Measurements from ENCODE around the gene RABGAP1L. TPM values are rescaled to one million over a fixed set of nuclear protein-coding genes. Genes with fewer than 3 reads are reported as not detected.

The RABGAP1L gene
- total RNA-seq, 4 donors from 2014 or later: 38.8 to 54.7 (median 50.5) TPM

DNA sequence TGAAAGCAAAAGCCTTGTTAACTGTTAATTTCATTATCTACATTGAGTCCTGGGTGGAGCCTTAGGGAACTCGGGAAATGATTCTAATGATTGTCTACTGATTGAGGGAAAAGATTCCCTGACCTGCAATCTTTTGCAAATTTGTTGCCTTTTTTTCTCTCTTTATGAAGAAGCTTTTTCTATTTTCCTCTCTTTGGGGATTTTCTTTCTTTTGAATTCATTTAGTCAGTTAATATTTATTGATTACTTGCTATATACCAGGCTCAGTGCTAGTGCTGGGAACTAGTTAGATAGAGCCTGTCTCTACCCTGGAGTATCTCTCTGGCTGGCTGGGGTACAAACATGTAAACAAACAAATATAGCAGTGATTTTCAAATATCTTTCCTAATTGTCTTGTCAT, 769.2 kb downstream of the RABGAP1L start:
- TF ChIP-seq, protein P1, sequence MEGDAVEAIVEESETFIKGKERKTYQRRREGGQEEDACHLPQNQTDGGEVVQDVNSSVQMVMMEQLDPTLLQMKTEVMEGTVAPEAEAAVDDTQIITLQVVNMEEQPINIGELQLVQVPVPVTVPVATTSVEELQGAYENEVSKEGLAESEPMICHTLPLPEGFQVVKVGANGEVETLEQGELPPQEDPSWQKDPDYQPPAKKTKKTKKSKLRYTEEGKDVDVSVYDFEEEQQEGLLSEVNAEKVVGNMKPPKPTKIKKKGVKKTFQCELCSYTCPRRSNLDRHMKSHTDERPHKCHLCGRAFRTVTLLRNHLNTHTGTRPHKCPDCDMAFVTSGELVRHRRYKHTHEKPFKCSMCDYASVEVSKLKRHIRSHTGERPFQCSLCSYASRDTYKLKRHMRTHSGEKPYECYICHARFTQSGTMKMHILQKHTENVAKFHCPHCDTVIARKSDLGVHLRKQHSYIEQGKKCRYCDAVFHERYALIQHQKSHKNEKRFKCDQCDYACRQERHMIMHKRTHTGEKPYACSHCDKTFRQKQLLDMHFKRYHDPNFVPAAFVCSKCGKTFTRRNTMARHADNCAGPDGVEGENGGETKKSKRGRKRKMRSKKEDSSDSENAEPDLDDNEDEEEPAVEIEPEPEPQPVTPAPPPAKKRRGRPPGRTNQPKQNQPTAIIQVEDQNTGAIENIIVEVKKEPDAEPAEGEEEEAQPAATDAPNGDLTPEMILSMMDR (IDR thresholded peaks at IDR 0.05): no peak
- no peak for TF ChIP-seq POLR2A (IDR thresholded peaks at IDR 0.05)
- 78 to 89% methylated on average over 1 of the region's 1 CpG for WGBS, 2 donors
- no peak overlapping the region for H3K4me3 ChIP-seq (ENCODE audit: low read depth, poor library complexity, severe bottlenecking)
- intact Hi-C loops (cut with DNase I; ENCODE audit: low total_unique reads): no loop called here
- DNase-seq (ENCODE audit: low spot score in 2 of 2): no peak

DNA sequence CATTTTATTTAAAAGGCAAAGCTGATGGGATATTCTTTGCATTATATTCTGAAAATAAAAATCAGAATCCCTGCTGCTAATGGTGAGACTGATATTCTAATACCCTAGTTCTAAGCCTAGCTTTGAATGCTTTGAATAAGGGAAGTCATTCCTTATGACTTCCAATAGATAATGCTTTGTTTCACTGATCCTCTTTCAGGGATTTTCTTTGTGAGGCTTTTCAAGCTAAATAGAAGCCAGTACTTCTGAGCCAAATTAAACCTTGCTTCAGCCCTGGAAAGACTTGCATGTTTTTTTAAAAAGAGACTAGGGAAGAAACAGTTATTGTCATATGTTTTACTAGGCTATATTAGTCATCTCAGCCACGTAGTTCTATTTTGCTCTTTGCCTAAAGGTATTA, 771.9 kb downstream of the RABGAP1L start:
- DNase-seq (ENCODE audit: low spot score in 2 of 2): no peak
- H3K4me3 ChIP-seq (ENCODE audit: low read depth, poor library complexity, severe bottlenecking): no peak overlapping the region
- no peak for TF ChIP-seq POLR2A (IDR thresholded peaks at IDR 0.05)
- TF ChIP-seq, protein P1 (IDR thresholded peaks at IDR 0.05): no peak
- intact Hi-C loops (cut with DNase I; ENCODE audit: low total_unique reads): no loop called here
- 11 to 15% methylated on average over 1 of the region's 1 CpG for WGBS, 2 donors

DNA sequence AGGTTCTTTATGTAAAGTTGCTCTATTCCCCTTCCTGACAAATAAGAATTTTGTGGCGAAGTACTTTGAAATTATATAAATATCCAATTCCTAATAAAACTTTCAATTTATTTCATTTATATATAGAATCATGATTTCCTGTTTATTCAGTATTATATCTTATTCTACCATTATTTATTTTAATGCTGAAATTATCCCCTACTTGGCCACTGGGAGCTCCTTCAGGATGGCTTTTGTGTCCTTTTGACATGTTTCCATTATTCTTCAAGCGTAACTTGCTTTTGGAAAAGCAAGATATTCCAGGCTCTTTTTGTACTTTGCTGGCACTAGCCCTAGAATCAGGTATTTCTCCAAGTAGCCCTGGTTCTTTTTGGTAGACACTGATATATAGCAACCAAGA, 773.3 kb downstream of the RABGAP1L start:
- intact Hi-C loops (cut with DNase I; ENCODE audit: low total_unique reads): no loop called here

DNA sequence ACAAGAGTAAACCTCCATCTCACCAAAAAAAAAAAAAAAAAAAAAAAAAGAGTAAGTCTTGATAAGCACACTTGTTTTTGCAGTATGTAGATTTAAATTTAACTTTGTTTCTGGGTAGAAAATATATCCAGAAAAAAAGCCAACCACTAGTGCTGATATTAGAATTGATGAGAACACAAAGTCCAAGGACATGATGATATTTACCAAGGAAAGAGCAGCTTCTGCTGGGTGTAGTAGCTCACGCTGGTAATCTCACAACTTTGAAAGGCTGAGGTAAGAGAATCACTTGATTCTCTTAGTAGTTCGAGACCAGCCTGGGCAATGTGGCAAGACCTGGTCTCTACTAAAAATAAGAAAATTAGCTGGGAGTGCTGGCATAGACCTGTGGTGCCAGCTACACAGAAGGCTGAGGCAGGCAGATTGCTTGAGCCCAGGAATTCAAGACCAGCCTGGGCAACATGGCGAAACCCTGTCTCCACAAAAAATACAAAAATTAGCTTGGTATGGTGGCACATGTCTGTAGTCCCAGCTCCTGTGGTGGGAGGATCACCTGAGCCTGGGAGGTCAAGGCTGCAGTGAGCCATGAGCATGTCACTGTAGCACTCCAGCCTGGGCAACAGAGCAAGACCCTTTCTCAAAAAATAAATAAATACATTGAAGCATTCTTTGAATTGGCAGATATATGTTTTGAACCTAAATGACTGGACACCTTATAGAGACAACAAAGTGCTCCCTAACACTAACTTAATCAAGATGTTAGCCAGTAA, 776.8 kb downstream of the RABGAP1L start:
- no peak for DNase-seq (ENCODE audit: low spot score in 2 of 2)
- no peak for TF ChIP-seq POLR2A (IDR thresholded peaks at IDR 0.05)
- TF ChIP-seq, protein P1 (IDR thresholded peaks at IDR 0.05): no peak
- intact Hi-C loops (cut with DNase I; ENCODE audit: low total_unique reads): no loop called here
- no peak overlapping the region for H3K4me3 ChIP-seq (ENCODE audit: low read depth, poor library complexity, severe bottlenecking)
- WGBS, 2 donors: 97% methylated on average over 3 of the region's 3 CpGs

More for the DNA sequence above, 773.3 kb downstream of the RABGAP1L start:
- no peak overlapping the region for H3K4me3 ChIP-seq (ENCODE audit: low read depth, poor library complexity, severe bottlenecking)
- no peak for DNase-seq (ENCODE audit: low spot score in 2 of 2)
- TF ChIP-seq POLR2A (IDR thresholded peaks at IDR 0.05): no peak
- TF ChIP-seq, protein P1 (IDR thresholded peaks at IDR 0.05): no peak
- WGBS, 2 donors: 97 to 98% methylated on average over 2 of the region's 2 CpGs

DNA sequence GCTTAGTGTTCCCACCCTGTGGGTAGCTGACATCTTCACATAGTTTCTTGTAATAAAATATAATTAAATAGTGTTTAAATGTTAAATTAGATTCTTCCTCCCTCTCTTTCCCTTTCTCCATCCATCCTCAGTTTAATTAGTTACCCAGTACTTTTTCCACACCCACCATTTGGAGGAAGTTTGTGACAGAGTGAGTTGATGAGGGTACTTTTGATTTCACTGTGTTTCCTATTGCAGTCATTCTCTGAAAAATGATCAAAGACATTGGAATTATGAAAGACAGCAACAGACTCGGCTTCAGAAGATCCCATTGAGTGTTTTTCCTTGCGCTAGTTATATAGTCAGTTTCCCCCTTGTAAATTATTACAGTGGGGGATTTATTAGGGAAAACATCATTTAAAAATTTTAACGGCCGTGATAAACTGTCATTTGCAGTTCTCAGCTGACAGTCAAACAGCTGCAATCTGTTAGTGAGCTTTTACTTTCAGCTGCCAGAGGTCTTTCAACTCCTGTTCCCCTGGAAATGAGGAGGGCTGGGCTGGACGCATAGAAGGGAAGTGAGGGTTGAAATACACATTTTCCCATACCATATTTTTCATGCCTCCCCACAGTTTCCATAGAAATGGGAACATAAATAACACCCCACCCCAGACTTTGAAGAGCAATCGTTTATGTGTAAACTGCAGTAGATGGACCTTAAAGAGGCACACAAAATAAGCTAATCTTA, 779.1 kb downstream of the RABGAP1L start:
- 35 to 44% methylated on average over 6 of the region's 6 CpGs for WGBS, 2 donors
- DNase-seq (ENCODE audit: low spot score in 2 of 2): no peak
- H3K4me3 ChIP-seq (ENCODE audit: low read depth, poor library complexity, severe bottlenecking): no peak overlapping the region
- intact Hi-C loops (cut with DNase I; ENCODE audit: low total_unique reads): no loop called here
- no peak for TF ChIP-seq POLR2A (IDR thresholded peaks at IDR 0.05)
- TF ChIP-seq, protein P1 (IDR thresholded peaks at IDR 0.05): no peak

All from lower leg skin (tissue), 4 donors.